ENCODE data around the gene CRHR2.

DNA sequence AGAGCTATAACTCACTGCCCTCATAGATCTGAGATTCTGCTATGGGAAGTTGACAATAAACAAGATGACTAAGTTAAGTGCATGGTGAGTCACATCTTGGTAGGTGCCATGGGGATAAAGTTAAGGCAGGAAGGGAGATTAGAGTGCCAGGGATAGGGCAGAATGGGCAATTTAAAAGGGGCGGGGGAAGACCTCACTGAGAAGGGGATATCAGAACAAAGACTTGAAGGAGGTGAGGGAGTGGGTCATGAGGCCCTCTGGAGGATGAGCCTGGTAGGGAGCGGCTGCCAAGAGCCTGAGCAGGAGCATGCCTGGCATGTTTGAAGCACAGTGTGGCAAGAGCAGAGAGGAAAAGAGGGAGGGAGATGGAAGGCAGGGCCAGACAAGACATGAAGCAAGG is 34.9 kb upstream of the CRHR2 start:
- TF ChIP-seq, protein P1, sequence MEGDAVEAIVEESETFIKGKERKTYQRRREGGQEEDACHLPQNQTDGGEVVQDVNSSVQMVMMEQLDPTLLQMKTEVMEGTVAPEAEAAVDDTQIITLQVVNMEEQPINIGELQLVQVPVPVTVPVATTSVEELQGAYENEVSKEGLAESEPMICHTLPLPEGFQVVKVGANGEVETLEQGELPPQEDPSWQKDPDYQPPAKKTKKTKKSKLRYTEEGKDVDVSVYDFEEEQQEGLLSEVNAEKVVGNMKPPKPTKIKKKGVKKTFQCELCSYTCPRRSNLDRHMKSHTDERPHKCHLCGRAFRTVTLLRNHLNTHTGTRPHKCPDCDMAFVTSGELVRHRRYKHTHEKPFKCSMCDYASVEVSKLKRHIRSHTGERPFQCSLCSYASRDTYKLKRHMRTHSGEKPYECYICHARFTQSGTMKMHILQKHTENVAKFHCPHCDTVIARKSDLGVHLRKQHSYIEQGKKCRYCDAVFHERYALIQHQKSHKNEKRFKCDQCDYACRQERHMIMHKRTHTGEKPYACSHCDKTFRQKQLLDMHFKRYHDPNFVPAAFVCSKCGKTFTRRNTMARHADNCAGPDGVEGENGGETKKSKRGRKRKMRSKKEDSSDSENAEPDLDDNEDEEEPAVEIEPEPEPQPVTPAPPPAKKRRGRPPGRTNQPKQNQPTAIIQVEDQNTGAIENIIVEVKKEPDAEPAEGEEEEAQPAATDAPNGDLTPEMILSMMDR (IDR thresholded peaks at IDR 0.05): no peak
- TF ChIP-seq, protein P2, sequence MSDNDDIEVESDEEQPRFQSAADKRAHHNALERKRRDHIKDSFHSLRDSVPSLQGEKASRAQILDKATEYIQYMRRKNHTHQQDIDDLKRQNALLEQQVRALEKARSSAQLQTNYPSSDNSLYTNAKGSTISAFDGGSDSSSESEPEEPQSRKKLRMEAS (CRISPR knock-in tag; IDR thresholded peaks at IDR 0.05): peak; percentile 47; the same call in 1 of the 2 replicates
- TF ChIP-seq NR1H2 (CRISPR knock-in tag; IDR thresholded peaks at IDR 0.05) (no peak), MYBL2 (CRISPR knock-in tag; IDR thresholded peaks at IDR 0.05) (no peak), ZNF423 (CRISPR knock-in tag; IDR thresholded peaks at IDR 0.05) (no peak), ZNF232 (CRISPR knock-in tag; IDR thresholded peaks at IDR 0.05) (no peak), TEAD4 (CRISPR knock-in tag; IDR thresholded peaks at IDR 0.05) (no peak), NFYB (CRISPR knock-in tag; conservative IDR thresholded peaks at IDR 0.05; ENCODE audit: low read depth) (no peak), CREB1 (CRISPR knock-in tag; IDR thresholded peaks at IDR 0.05) (no peak)
- TF ChIP-seq, protein P3, sequence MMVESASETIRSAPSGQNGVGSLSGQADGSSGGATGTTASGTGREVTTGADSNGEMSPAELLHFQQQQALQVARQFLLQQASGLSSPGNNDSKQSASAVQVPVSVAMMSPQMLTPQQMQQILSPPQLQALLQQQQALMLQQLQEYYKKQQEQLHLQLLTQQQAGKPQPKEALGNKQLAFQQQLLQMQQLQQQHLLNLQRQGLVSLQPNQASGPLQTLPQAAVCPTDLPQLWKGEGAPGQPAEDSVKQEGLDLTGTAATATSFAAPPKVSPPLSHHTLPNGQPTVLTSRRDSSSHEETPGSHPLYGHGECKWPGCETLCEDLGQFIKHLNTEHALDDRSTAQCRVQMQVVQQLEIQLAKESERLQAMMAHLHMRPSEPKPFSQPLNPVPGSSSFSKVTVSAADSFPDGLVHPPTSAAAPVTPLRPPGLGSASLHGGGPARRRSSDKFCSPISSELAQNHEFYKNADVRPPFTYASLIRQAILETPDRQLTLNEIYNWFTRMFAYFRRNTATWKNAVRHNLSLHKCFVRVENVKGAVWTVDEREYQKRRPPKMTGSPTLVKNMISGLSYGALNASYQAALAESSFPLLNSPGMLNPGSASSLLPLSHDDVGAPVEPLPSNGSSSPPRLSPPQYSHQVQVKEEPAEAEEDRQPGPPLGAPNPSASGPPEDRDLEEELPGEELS (CRISPR knock-in tag; IDR thresholded peaks at IDR 0.05): no peak
- TF ChIP-seq, protein P4, sequence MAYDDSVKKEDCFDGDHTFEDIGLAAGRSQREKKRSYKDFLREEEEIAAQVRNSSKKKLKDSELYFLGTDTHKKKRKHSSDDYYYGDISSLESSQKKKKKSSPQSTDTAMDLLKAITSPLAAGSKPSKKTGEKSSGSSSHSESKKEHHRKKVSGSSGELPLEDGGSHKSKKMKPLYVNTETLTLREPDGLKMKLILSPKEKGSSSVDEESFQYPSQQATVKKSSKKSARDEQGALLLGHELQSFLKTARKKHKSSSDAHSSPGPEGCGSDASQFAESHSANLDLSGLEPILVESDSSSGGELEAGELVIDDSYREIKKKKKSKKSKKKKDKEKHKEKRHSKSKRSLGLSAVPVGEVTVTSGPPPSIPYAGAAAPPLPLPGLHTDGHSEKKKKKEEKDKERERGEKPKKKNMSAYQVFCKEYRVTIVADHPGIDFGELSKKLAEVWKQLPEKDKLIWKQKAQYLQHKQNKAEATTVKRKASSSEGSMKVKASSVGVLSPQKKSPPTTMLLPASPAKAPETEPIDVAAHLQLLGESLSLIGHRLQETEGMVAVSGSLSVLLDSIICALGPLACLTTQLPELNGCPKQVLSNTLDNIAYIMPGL (CRISPR knock-in tag; IDR thresholded peaks at IDR 0.05): no peak
- TF ChIP-seq, protein P5, sequence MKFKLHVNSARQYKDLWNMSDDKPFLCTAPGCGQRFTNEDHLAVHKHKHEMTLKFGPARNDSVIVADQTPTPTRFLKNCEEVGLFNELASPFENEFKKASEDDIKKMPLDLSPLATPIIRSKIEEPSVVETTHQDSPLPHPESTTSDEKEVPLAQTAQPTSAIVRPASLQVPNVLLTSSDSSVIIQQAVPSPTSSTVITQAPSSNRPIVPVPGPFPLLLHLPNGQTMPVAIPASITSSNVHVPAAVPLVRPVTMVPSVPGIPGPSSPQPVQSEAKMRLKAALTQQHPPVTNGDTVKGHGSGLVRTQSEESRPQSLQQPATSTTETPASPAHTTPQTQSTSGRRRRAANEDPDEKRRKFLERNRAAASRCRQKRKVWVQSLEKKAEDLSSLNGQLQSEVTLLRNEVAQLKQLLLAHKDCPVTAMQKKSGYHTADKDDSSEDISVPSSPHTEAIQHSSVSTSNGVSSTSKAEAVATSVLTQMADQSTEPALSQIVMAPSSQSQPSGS (CRISPR knock-in tag; IDR thresholded peaks at IDR 0.05; ENCODE audit: borderline replicate concordance, low read depth): no peak
- TF ChIP-seq, protein P6, sequence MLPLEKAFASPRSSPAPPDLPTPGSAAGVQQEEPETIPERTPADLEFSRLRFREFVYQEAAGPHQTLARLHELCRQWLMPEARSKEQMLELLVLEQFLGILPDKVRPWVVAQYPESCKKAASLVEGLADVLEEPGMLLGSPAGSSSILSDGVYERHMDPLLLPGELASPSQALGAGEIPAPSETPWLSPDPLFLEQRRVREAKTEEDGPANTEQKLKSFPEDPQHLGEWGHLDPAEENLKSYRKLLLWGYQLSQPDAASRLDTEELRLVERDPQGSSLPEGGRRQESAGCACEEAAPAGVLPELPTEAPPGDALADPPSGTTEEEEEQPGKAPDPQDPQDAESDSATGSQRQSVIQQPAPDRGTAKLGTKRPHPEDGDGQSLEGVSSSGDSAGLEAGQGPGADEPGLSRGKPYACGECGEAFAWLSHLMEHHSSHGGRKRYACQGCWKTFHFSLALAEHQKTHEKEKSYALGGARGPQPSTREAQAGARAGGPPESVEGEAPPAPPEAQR (CRISPR knock-in tag; IDR thresholded peaks at IDR 0.05): no peak
